Measurements from ENCODE around the gene ZSWIM4.
A peak's percentile ranks its signal among the peaks of the same experiment; 100 is the strongest.
"Not testable (repeated sequence)": the region's sequence is repeated elsewhere in the genome, so short reads cannot be mapped to it uniquely, and the experiment has no call there.

ZSWIM4 gene

DNA sequence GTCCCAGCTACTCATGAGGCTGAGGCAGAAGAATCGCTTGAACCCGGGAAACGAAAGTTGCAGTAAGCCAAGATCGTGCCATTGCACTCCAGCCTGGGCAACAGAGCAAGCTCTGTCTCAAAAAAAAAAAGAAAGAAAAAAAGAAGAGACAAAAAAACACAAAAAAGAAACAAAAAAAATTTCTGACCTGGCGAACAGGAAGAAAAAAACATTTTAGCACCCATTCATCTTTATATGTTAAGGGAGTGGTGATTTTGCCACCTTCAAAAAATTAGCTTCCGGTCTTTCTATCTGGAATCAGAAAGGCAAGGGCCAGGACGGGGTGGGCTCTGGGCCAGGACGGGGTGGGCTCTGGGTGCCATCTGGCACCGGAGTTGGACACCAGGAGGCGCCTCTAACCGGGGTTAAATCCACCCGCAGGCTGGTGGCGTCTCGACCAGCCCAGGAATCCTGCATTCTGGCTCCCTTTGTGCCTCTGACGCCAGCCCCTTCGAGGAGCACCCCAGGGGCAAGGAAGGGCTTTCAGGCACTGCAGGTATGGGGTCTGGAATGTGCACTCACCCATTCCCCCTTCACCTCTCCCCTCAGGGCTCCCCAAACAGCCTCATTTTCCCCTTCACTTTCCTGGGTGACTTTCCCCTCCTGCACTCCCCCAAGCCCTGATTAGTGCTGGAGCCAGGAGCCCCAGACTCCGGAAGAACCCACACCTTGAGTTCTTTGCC, 10.4 kb upstream of the ZSWIM4 start:
- peak; percentile 57 for TF ChIP-seq CTCF (IDR thresholded peaks at IDR 0.05; ENCODE audit: borderline replicate concordance, control extremely low read depth, extremely low read depth, insufficient read depth, missing control alignments)
- in situ Hi-C loops (cut with MboI; ENCODE audit: low sequenced_read_pairs, unreplicated experiment) = loop anchor here (5.0 kb wide), 1 partner anchor 77 kb away; no protein-coding TSS in a partner anchor
- peak; percentile 75 for DNase-seq (ENCODE audit: low spot score)

DNA sequence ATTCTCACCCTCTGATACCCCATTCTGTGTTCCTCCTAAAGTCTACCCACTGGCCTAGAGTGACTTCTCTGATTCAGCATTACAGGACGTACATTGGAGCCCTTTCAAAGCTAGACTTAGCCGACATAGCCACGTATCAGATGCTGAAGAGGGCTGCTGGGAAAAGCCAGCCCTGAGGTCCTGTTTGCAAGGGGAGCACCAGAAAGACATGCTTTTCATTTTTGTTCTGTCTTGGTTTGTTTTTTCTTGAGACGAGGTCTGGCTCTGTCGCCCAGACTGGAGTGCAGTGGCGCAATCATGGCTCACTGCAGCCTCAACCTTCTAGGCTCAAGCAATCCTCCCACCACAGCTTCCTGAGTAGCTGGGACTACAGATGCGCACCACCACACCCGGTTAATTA, 6.3 kb upstream of the ZSWIM4 start:
- DNase-seq (ENCODE audit: low spot score) = no peak
- no peak for TF ChIP-seq CTCF (IDR thresholded peaks at IDR 0.05; ENCODE audit: borderline replicate concordance, control extremely low read depth, extremely low read depth, insufficient read depth, missing control alignments)
- in situ Hi-C loops (cut with MboI; ENCODE audit: low sequenced_read_pairs, unreplicated experiment) = no loop called here

GRCh38 chr19:13790354-13790753, 4.9 kb upstream of the ZSWIM4 start:
- in situ Hi-C loops (cut with MboI; ENCODE audit: low sequenced_read_pairs, unreplicated experiment) = no loop called here
- DNase-seq (ENCODE audit: low spot score) = no peak
- no peak for TF ChIP-seq CTCF (IDR thresholded peaks at IDR 0.05; ENCODE audit: borderline replicate concordance, control extremely low read depth, extremely low read depth, insufficient read depth, missing control alignments)

DNA sequence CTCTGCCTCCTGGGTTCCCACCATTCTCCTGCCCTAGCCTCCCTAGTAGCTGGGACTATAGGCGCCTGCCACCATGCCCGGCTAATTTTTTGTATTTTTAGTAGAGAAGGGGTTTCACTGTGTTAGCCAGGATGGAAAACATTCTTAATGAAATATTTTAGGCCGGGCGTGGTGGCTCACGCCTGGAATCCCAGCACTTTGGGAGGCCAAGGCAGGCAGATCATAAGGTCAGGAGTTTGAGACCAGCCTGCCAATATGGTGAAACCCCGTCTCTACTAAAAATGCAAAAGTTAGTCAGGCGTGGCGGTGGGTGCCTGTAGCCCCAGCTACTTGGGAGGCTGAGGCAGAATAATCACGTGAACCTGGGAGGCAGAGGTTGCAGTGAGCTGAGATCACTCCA, 1.9 kb upstream of the ZSWIM4 start:
- in situ Hi-C loops (cut with MboI; ENCODE audit: low sequenced_read_pairs, unreplicated experiment); DNase-seq (ENCODE audit: low spot score): not testable (repeated sequence)

- TF ChIP-seq CTCF (IDR thresholded peaks at IDR 0.05; ENCODE audit: borderline replicate concordance, control extremely low read depth, extremely low read depth, insufficient read depth, missing control alignments) = no peak
- in situ Hi-C loops (cut with MboI; ENCODE audit: low sequenced_read_pairs, unreplicated experiment) = no loop called here
- DNase-seq (ENCODE audit: low spot score) = no peak
These were observed 866 bp upstream of the ZSWIM4 start for GRCh38 chr19:13794398-13794756.

DNA sequence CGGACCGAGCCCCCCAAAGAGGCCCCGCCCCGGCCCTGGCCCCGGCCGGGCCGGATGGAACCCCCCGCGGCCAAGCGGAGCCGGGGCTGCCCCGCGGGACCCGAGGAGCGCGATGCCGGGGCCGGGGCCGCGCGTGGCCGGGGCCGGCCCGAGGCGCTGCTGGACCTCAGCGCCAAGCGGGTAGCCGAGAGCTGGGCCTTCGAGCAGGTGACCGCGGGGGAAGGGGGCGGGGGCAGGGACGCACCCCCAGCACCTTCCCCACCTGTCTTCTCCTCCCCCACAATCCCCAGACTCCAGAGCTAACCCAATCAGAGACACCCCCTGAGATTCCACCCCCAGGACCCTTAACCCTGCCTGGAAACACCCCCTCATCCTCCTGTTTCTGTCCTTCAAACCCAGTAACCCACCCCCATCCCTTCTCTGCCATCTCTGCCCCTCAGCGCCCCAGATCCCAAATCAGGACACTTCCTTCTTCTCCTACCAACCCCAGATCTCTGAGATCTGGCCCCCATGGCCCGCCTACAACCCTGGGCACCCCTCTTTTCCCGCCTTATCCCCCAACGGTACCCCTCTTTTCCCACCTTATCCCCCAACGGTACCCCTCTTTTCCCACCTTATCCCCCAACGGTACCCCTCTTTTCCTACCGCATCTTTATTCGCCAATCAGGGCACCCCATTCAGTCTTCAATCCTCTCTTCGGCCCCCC, 505 bp downstream of the ZSWIM4 start:
- in situ Hi-C loops (cut with MboI; ENCODE audit: low sequenced_read_pairs, unreplicated experiment) = no loop called here
- no peak for TF ChIP-seq CTCF (IDR thresholded peaks at IDR 0.05; ENCODE audit: borderline replicate concordance, control extremely low read depth, extremely low read depth, insufficient read depth, missing control alignments)
- peak; percentile 74 for DNase-seq (ENCODE audit: low spot score)

All from GM13976 (cell line).